Activated gamma-delta T cell treated with anti-CD3 and anti-CD28 coated beads, Interleukin-2, amount 50 U/mL, for 16 hours (primary cell): ENCODE measurements around the gene NEDD4L.
"Not testable (repeated sequence)": the region's sequence is repeated elsewhere in the genome, so short reads cannot be mapped to it uniquely, and the experiment has no call there.

ENCODE experiments used
- DNase-seq: peaks from one replicate; pipeline ENCODE4 v3.0.0-alpha.2; 2020; ENCODE audit warnings: low read depth

NEDD4L gene

GRCh38 chr18:58157237-58157636 lies 113.2 kb downstream of the NEDD4L start:
- no peak for DNase-seq

- no peak for DNase-seq
Observed at GRCh38 chr18:58158008-58158407, 114.0 kb downstream of the NEDD4L start.

GRCh38 chr18:58158459-58158858 lies 114.4 kb downstream of the NEDD4L start:
- no peak for DNase-seq

- DNase-seq, result no peak
Observed at GRCh38 chr18:58161659-58162058, 117.6 kb downstream of the NEDD4L start.

- DNase-seq, result no peak
Observed at GRCh38 chr18:58162127-58162526, 118.1 kb downstream of the NEDD4L start.

- no peak for DNase-seq
Observed at GRCh38 chr18:58163004-58163590, 119.1 kb downstream of the NEDD4L start.

GRCh38 chr18:58166278-58166844 lies 122.3 kb downstream of the NEDD4L start:
- no peak for DNase-seq

GRCh38 chr18:58167073-58167472 lies 123.0 kb downstream of the NEDD4L start:
- DNase-seq, result no peak

- DNase-seq, result no peak
Observed at GRCh38 chr18:58168221-58168620, 124.2 kb downstream of the NEDD4L start.

- no peak for DNase-seq
Observed at GRCh38 chr18:58168993-58169392, 125.0 kb downstream of the NEDD4L start.

GRCh38 chr18:58169472-58169871 lies 125.4 kb downstream of the NEDD4L start:
- DNase-seq, result no peak

GRCh38 chr18:58170036-58170435 lies 126.0 kb downstream of the NEDD4L start:
- not testable (repeated sequence) for DNase-seq

- no peak for DNase-seq
Observed at GRCh38 chr18:58172031-58172430, 128.0 kb downstream of the NEDD4L start.

- DNase-seq, result no peak
Observed at GRCh38 chr18:58174285-58174684, 130.3 kb downstream of the NEDD4L start.

- no peak for DNase-seq
Observed at GRCh38 chr18:58175122-58175785, 131.2 kb downstream of the NEDD4L start.

- DNase-seq, result no peak
Observed at GRCh38 chr18:58175786-58176176, 131.8 kb downstream of the NEDD4L start.

- DNase-seq, result no peak
Observed at GRCh38 chr18:58177004-58177717, 133.1 kb downstream of the NEDD4L start.

- no peak for DNase-seq
Observed at GRCh38 chr18:58177896-58178470, 134.0 kb downstream of the NEDD4L start.

- DNase-seq, result no peak
Observed at GRCh38 chr18:58178511-58178910, 134.5 kb downstream of the NEDD4L start.

GRCh38 chr18:58180172-58180571 lies 136.1 kb downstream of the NEDD4L start:
- no peak for DNase-seq

GRCh38 chr18:58180738-58181353 lies 136.8 kb downstream of the NEDD4L start:
- peak; percentile 51 for DNase-seq

GRCh38 chr18:58181988-58182387 lies 138.0 kb downstream of the NEDD4L start:
- no peak for DNase-seq
